ENCODE measurements around the gene BAIAP3.

Gene BAIAP3

GRCh38 chr16:1395444-1396031 lies 62.1 kb downstream of the BAIAP3 start:
- no peak for DNase-seq

GRCh38 chr16:1397779-1398178 lies 64.3 kb downstream of the BAIAP3 start:
- DNase-seq = no peak

GRCh38 chr16:1398351-1398750 lies 64.9 kb downstream of the BAIAP3 start:
- no peak for DNase-seq
